K562 (cell line): ENCODE measurements around the gene HTR4. TPM values are rescaled to one million over a fixed set of nuclear protein-coding genes. Genes with fewer than 3 reads are reported as not detected.

ENCODE experiments used
- ATAC-seq: fragments of 200-7000 bp; cut with Tn5 transposase; 3 replicates; pipeline ENCODE4 v1.9.1; 2020; ENCODE audit warnings: moderate library complexity
- BruUV-seq: library from RNA; stranded (reverse); fragments of 400-500 nt; replicated peaks from 2 replicates; lab custom pipeline; 2021; lab: Mats Ljungman, UMichigan
- CTCF ChIA-PET: fragments of 300-600 bp; formaldehyde crosslinking; extraction: SDS; loops from one replicate; lab custom pipeline; 2021; ENCODE audit warnings: low intra/inter-chr PET ratio; lab: Yijun Ruan, JAX
- POLR2A ChIA-PET: fragments of 300-600, 350-650 bp; sonication (Branson Sonifier 250); formaldehyde crosslinking; extraction: SDS; loops from one replicate; lab custom pipeline; 2021; ENCODE audit warnings: antibody characterized with exemption, inconsistent platforms; lab: Yijun Ruan, JAX
- DNase-seq, 4 experiments: peaks; one replicate each; pipeline versions ENCODE4 v3.0.0 to v3.0.0-alpha.2; 2011 to 2018; ENCODE audit warnings: low spot score in 3 of 4, mixed read lengths in 3 of 4; ENCODE audit errors: extremely low read depth in 1 of 4
- FAIRE-seq: peaks from 2 replicates; lab custom pipeline; 2011; peaks lifted over from hg19 to GRCh38; lab: Jason Lieb, UNC
- H2AFZ ChIP-seq: 2 replicates; pipeline ENCODE4 v1.6.0; 2011; ENCODE audit warnings: low read depth, low read length, control low read depth, inconsistent platforms
- H3K27ac ChIP-seq: fragments of 200-600 bp; 3 replicates; pipeline ENCODE4 v1.8.0; 2011; ENCODE audit warnings: low read depth, mild to moderate bottlenecking, control low read depth, inconsistent platforms, low read length, moderate library complexity, mixed read lengths; ENCODE audit errors: extremely low read depth
- H3K27me3 ChIP-seq, 2 experiments: fragments of 300-600 bp in 1 of 2; 2 replicates in 1 of 2; 3 replicates in 1 of 2; pipeline versions ENCODE4 v1.6.0 to v1.8.0; 2011; ENCODE audit warnings: inconsistent platforms in 2 of 2, low read length in 2 of 2, mild to moderate bottlenecking in 1 of 2, mixed read lengths in 1 of 2, moderate library complexity in 1 of 2; ENCODE audit not compliant: control insufficient read depth in 2 of 2, insufficient read depth in 2 of 2
- H3K36me3 ChIP-seq: fragments of 300-600 bp; 3 replicates; pipeline ENCODE4 v1.8.0; 2011; ENCODE audit warnings: mild to moderate bottlenecking, low read length, inconsistent platforms; ENCODE audit not compliant: control insufficient read depth, insufficient read depth
- H3K4me1 ChIP-seq, 2 experiments: fragments of 200-600 bp in 1 of 2; replicated peaks in 1 of 2; 2 replicates in 1 of 2; 3 replicates in 1 of 2; pipeline versions ENCODE4 v1.5.1 to v1.8.0; 2011; ENCODE audit warnings: inconsistent platforms in 2 of 2, low read length in 2 of 2, mild to moderate bottlenecking in 1 of 2, mixed read lengths in 1 of 2, moderate library complexity in 1 of 2; ENCODE audit not compliant: control insufficient read depth in 2 of 2, insufficient read depth in 2 of 2
- H3K4me2 ChIP-seq: 2 replicates; pipeline ENCODE4 v1.6.1; 2011; ENCODE audit warnings: low read length, control low read depth, inconsistent platforms, mixed read lengths; ENCODE audit not compliant: insufficient read depth
- H3K4me3 ChIP-seq: fragments of 200-600 bp; sonication (generic), shearing (Covaris generic); 2 replicates; pipeline ENCODE4 v1.5.1; 2016; ENCODE audit warnings: control low read depth, inconsistent platforms
- H3K79me2 ChIP-seq: fragments of 200-600 bp; 3 replicates; pipeline ENCODE4 v1.8.0; 2011; ENCODE audit warnings: low read length, inconsistent platforms; ENCODE audit not compliant: control insufficient read depth, insufficient read depth
- H3K9ac ChIP-seq, 2 experiments: 2 replicates each; pipeline versions ENCODE4 v1.6.0 to v1.6.1; 2011; ENCODE audit warnings: low read depth in 2 of 2, low read length in 2 of 2, control low read depth in 1 of 2, inconsistent platforms in 1 of 2, mild to moderate bottlenecking in 1 of 2, mixed read lengths in 1 of 2; ENCODE audit not compliant: insufficient read depth in 1 of 2
- H3K9me1 ChIP-seq: one replicate; pipeline ENCODE4 v1.6.0; 2011; ENCODE audit warnings: inconsistent platforms, mild to moderate bottlenecking, low read length, moderate library complexity; ENCODE audit not compliant: control insufficient read depth, insufficient read depth
- H3K9me3 ChIP-seq: replicated peaks from 2 replicates; pipeline ENCODE4 v1.5.1; 2011; ENCODE audit warnings: low read depth, low read length, inconsistent platforms; ENCODE audit not compliant: control insufficient read depth, insufficient read depth
- H4K20me1 ChIP-seq: replicated peaks from 2 replicates; pipeline ENCODE4 v1.6.1; 2011; ENCODE audit warnings: low read length, inconsistent platforms, mixed read lengths; ENCODE audit not compliant: control insufficient read depth, insufficient read depth
- CHD1 ChIP-seq: fragments of 200-600 bp; sonication (generic); IDR thresholded peaks from one replicate; pipeline ENCODE4 v1.6.1; 2012; ENCODE audit warnings: mild to moderate bottlenecking, moderate library complexity, low read length, inconsistent platforms
- MCM5 ChIP-seq: fragments of 450-650 bp; IDR thresholded peaks from 2 replicates; pipeline ENCODE4 v1.6.1; 2016; ENCODE audit warnings: low read depth
- WGBS: fragments of 100-300 bp; shearing (Covaris generic); methylation state at CpG from one replicate; pipeline ENCODE4 v1.1.6; 2016; ENCODE audit warnings: low coverage, mixed read lengths; ENCODE audit not compliant: insufficient coverage; ENCODE audit errors: missing lambda C conversion rate; 5-methylcytosine and 5-hydroxymethylcytosine counted together
- in situ Hi-C: fragments of 300-500 bp; cut with MboI; formaldehyde crosslinking; loops from 4 replicates; pipeline ENCODE4 v1.15.0; 2018; ENCODE audit warnings: inconsistent platforms, mixed read lengths
- intact Hi-C: fragments of 100-400 bp; cut with micrococcal nuclease; formaldehyde crosslinking; loops from 2 replicates; pipeline ENCODE4 v1.14.2; 2022
- polyA plus RNA-seq, 8 experiments: library from polyadenylated mRNA; depleted of rRNA in 4 of 8; stranded (reverse) in 5 of 8; unstranded in 3 of 8; fragments of >200 nt; fragmentation: Nextera tagmentation in 2 of 8; fragmentation: Illumina TruSeq in 1 of 8; extraction: Ambion mirVana in 2 of 8; extraction: Trizol in 1 of 8; gene quantifications; 2 replicates each; pipeline versions ENCODE4 v1.2.1 to v1.2.3, GENCODE V29; 2011 to 2014; ENCODE audit warnings: inconsistent platforms in 1 of 8, missing spikeins in 1 of 8
- total RNA-seq, 7 experiments: library from RNA; depleted of rRNA in 6 of 7; stranded (reverse); fragments of >200 nt in 6 of 7; fragmentation: Illumina TruSeq in 2 of 7; extraction: Trizol in 2 of 7; gene quantifications; 2 replicates each; pipeline versions ENCODE4 v1.2.1 to v1.2.3, GENCODE V29; 2011 to 2021; ENCODE audit warnings: low replicate concordance in 1 of 7
- TF ChIP-seq, protein P1 (sequence below): fragments of 250-450 bp; sonication (Bioruptor Pico); IDR thresholded peaks from 2 replicates; pipeline ENCODE4 v1.8.0; 2022; ENCODE audit warnings: inconsistent platforms

The HTR4 gene
- total and polyA plus RNA-seq, 9 of the 15 experiments (the other 6 are each of a cell fraction or from before 2014, with no cell fraction given), result 0.13 TPM; not detected in 8

DNA sequence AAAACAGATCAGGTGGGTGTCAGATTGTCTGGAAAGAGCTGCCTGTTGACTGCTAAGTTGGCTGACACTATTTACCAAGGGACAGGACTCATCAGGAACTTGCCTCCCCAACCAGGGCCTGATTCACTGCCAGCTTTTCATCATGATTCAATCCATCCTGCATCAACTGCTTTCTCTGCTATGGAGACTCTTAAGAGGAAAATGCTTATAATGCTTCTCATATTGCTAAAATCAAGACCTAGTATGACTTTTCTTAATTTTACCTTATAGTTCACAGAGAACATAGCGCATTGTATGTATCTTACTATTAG is 21.3 kb downstream of the HTR4 start:
- CTCF ChIA-PET, result no interaction called here
- BruUV-seq, result no TSS peak
- Histone ChIP-seq H3K27me3 (no peaks in the 10 kb centered on the region), H3K27ac (no peak overlapping the region), H3K4me1 (peaks cover 2% of the 10 kb centered on the region in 2 experiments; a peak in 2 of 5 replicates), H3K4me3 (no peak overlapping the region), H2AFZ (peak overlapping the region; percentile 78), H4K20me1 (no peaks in the 10 kb centered on the region), H3K9me1 (no peaks in the 10 kb centered on the region), H3K79me2 (no peaks in the 10 kb centered on the region), H3K9ac (no peak overlapping the region), H3K9me3 (no peaks in the 10 kb centered on the region), H3K36me3 (no peaks in the 10 kb centered on the region), H3K4me2 (no peak overlapping the region)
- 100% methylated on average over 1 of the region's 1 CpG for WGBS
- in situ Hi-C loops, result no loop called here
- POLR2A ChIA-PET, result no interaction called here
- FAIRE-seq, result no peak
- no peak for TF ChIP-seq MCM5
- no peak for TF ChIP-seq CHD1
- TF ChIP-seq, protein P1, sequence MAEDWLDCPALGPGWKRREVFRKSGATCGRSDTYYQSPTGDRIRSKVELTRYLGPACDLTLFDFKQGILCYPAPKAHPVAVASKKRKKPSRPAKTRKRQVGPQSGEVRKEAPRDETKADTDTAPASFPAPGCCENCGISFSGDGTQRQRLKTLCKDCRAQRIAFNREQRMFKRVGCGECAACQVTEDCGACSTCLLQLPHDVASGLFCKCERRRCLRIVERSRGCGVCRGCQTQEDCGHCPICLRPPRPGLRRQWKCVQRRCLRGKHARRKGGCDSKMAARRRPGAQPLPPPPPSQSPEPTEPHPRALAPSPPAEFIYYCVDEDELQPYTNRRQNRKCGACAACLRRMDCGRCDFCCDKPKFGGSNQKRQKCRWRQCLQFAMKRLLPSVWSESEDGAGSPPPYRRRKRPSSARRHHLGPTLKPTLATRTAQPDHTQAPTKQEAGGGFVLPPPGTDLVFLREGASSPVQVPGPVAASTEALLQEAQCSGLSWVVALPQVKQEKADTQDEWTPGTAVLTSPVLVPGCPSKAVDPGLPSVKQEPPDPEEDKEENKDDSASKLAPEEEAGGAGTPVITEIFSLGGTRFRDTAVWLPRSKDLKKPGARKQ (CRISPR knock-in tag), result no peak
- no peak for DNase-seq
- ATAC-seq, result 0 out of 3 replicates have a peak, but pooled peaks have one; percentile 29
- intact Hi-C loops, result no loop called here
